ENCODE results near the gene AGBL4. TPM values are rescaled to one million over a fixed set of nuclear protein-coding genes. Genes with fewer than 3 reads are reported as not detected.

The AGBL4 gene
- total and polyA plus RNA-seq, 2 experiments from 2014 or later, result not detected

DNA sequence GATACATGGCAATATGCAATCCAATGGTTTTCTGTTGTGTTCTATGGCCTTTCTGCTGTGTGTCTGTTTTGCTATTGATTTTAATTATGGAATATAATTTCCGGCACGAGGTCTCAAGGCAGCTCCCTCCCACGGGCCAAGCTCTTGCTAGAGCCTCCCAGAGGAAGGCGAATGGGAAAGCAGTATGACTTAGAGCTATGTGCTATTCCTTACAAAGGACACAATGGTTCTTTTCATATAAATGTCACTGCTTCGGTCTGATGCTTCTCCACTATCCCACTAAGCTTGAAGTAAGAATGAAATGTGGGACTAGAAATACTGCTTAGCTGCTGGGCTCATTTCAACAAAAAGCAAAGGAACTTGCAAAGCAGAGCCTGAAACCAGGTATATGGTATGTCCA lies 924.9 kb downstream of the AGBL4 start:
- no peaks in the 10 kb centered on the region for H3K9me3 ChIP-seq (ENCODE audit: low read depth)
- no peaks in the 10 kb centered on the region for H3K4me1 ChIP-seq (ENCODE audit: low read depth)
- no peak overlapping the region for H3K4me3 ChIP-seq
- no peak for DNase-seq (ENCODE audit: low read depth in 1 of 2, low spot score in 1 of 2)
- H3K36me3 ChIP-seq, result no peaks in the 10 kb centered on the region
- H3K27ac ChIP-seq, result no peak overlapping the region
- TF ChIP-seq, protein P1, sequence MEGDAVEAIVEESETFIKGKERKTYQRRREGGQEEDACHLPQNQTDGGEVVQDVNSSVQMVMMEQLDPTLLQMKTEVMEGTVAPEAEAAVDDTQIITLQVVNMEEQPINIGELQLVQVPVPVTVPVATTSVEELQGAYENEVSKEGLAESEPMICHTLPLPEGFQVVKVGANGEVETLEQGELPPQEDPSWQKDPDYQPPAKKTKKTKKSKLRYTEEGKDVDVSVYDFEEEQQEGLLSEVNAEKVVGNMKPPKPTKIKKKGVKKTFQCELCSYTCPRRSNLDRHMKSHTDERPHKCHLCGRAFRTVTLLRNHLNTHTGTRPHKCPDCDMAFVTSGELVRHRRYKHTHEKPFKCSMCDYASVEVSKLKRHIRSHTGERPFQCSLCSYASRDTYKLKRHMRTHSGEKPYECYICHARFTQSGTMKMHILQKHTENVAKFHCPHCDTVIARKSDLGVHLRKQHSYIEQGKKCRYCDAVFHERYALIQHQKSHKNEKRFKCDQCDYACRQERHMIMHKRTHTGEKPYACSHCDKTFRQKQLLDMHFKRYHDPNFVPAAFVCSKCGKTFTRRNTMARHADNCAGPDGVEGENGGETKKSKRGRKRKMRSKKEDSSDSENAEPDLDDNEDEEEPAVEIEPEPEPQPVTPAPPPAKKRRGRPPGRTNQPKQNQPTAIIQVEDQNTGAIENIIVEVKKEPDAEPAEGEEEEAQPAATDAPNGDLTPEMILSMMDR (IDR thresholded peaks at IDR 0.05; ENCODE audit: low read depth, low read length), result no peak
- no peaks in the 10 kb centered on the region for H3K27me3 ChIP-seq

DNA sequence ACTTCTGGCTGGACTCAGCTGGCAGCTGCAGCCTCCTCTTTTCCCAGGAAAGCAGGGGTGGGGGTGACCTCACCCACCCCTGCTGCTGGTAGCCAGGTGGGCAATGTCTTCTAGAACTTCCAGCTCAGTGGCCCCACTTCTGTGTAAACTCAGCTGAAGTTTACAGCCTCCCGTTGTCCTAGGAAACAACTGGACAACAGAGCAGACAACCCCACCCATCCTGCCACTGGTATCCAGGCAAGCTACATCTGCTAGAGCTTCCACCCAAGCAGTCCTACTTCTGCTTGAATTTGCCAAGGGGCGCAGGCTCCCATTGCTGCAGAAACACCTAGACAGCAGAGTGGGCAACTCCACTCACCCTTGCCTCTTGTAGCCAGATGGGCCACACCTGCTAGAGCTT lies 937.4 kb downstream of the AGBL4 start:
- TF ChIP-seq, protein P1 (IDR thresholded peaks at IDR 0.05; ENCODE audit: low read depth, low read length), result no peak
- H3K36me3 ChIP-seq, result no peaks in the 10 kb centered on the region
- H3K4me1 ChIP-seq (ENCODE audit: low read depth), result no peaks in the 10 kb centered on the region
- no peak for DNase-seq (ENCODE audit: low read depth in 1 of 2, low spot score in 1 of 2)
- no peaks in the 10 kb centered on the region for H3K27me3 ChIP-seq
- no peak overlapping the region for H3K27ac ChIP-seq
- no peak overlapping the region for H3K4me3 ChIP-seq
- no peaks in the 10 kb centered on the region for H3K9me3 ChIP-seq (ENCODE audit: low read depth)

DNA sequence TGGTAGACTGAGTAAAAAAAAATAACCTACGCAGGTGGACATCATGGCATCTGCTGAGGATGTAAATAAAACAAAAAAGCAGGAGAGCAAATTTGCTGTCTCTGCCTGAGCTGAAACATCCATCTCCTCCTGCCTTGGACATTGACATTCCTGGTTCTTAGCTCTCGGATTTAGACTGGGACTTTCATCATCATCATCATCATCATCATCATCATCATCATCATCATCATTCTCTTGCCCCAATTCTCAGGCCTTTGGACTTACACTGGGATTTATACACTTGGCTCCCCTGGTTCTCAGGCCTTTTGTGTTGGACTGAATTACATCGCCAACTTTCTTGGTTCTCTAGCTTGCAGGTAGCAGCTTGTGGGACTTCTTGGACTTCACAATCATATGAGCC lies 938.7 kb downstream of the AGBL4 start:
- no peak for DNase-seq (ENCODE audit: low read depth in 1 of 2, low spot score in 1 of 2)
- Histone ChIP-seq H3K36me3 (no peaks in the 10 kb centered on the region), H3K9me3 (ENCODE audit: low read depth) (no peaks in the 10 kb centered on the region), H3K4me3 (no peak overlapping the region), H3K27me3 (no peaks in the 10 kb centered on the region), H3K4me1 (ENCODE audit: low read depth) (no peaks in the 10 kb centered on the region), H3K27ac (no peak overlapping the region)
- TF ChIP-seq, protein P1 (IDR thresholded peaks at IDR 0.05; ENCODE audit: low read depth, low read length), result no peak

DNA sequence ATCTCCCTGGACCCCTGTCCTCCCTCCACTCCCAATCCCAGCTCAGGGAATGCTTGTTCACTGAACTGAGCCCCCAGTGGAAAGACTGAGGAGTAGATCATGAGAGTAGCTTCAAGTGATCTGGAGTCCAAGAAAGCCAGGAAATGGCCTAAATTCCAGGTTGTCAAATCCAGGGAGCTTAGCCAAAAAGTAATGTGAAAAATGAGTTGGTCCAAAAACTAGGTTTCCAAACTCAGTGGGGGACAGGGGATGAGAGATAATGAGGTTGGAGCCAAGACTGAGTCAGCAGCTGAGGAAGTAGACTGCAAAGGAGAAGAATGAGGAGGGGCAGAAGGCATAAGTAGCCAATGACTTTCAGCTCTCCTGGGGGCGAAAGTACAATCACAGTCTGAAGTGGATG lies 963.0 kb downstream of the AGBL4 start:
- Histone ChIP-seq H3K9me3 (ENCODE audit: low read depth) (no peaks in the 10 kb centered on the region), H3K4me3 (no peak overlapping the region), H3K36me3 (no peaks in the 10 kb centered on the region), H3K27me3 (no peaks in the 10 kb centered on the region), H3K4me1 (ENCODE audit: low read depth) (no peaks in the 10 kb centered on the region), H3K27ac (no peak overlapping the region)
- TF ChIP-seq, protein P1 (IDR thresholded peaks at IDR 0.05; ENCODE audit: low read depth, low read length), result no peak
- peak in 1 of 2 donors; percentile 63 for DNase-seq (ENCODE audit: low read depth in 1 of 2, low spot score in 1 of 2)

DNA sequence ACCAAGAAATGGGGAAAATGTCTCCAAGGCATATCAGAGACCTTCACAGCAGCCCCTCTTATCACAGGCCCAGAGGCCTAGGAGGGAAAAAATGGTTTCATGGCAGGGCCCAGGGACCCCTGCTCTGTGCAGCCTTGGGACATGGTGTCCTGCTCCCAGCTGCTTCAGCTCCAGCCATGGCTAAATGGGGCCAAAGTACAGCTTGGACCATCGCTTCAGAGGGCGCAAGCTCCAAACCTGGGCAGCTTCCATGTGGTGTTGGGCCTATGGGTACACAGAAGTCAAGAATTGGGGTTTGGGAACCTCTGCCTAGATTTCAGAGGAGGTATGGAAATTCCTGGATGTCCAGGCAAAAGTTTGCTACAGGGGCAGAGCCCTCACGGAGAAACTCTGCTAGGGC lies 964.7 kb downstream of the AGBL4 start:
- Histone ChIP-seq H3K36me3 (no peaks in the 10 kb centered on the region), H3K27ac (no peak overlapping the region), H3K9me3 (ENCODE audit: low read depth) (no peaks in the 10 kb centered on the region), H3K4me3 (no peak overlapping the region), H3K4me1 (ENCODE audit: low read depth) (no peaks in the 10 kb centered on the region), H3K27me3 (no peaks in the 10 kb centered on the region)
- TF ChIP-seq, protein P1 (IDR thresholded peaks at IDR 0.05; ENCODE audit: low read depth, low read length), result no peak
- DNase-seq (ENCODE audit: low read depth in 1 of 2, low spot score in 1 of 2), result no peak

DNA sequence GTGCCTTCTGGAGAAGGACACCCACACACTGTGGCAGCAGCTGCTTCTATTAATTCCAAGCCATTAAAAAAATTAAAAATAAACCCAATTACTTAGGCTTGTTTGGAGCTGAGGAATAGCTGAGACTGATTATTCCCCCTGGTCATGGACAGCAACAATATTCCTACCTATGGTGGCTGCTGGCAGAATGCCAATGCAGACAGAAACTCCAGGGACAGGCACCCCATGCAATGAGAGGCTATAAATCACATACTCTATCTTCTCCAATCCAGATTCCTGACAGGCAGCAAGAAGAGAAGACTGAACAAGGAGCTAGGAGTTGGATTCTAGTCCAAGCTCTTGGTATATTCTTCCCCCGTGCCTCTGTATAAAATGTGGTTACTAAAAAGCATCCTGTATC lies 971.7 kb downstream of the AGBL4 start:
- no peak for DNase-seq (ENCODE audit: low read depth in 1 of 2, low spot score in 1 of 2)
- no peak overlapping the region for H3K27ac ChIP-seq
- H3K9me3 ChIP-seq (ENCODE audit: low read depth), result no peaks in the 10 kb centered on the region
- H3K36me3 ChIP-seq, result no peaks in the 10 kb centered on the region
- TF ChIP-seq, protein P1 (IDR thresholded peaks at IDR 0.05; ENCODE audit: low read depth, low read length), result no peak
- no peaks in the 10 kb centered on the region for H3K27me3 ChIP-seq
- no peaks in the 10 kb centered on the region for H3K4me1 ChIP-seq (ENCODE audit: low read depth)
- no peak overlapping the region for H3K4me3 ChIP-seq

All from cardiac muscle cell (in vitro differentiated cells and primary cell).